Skeletal muscle satellite cell (primary cell): Measurements from ENCODE around the gene FAM20C.

Experiments
- H3K27me3 ChIP-seq: 2 replicates; pipeline ENCODE4 v1.7.0; 2013; ENCODE audit warnings: low read length; ENCODE audit not compliant: control insufficient read depth, insufficient read depth
- H3K36me3 ChIP-seq: 2 replicates; pipeline ENCODE4 v1.7.0; 2013; ENCODE audit warnings: mild to moderate bottlenecking, control low read depth, low read length; ENCODE audit not compliant: insufficient read depth
- H3K4me1 ChIP-seq: 2 replicates; pipeline ENCODE4 v1.7.0; 2013; ENCODE audit warnings: low read length; ENCODE audit not compliant: control insufficient read depth, insufficient read depth
- H3K4me2 ChIP-seq: 2 replicates; pipeline ENCODE4 v1.7.0; 2013; ENCODE audit warnings: mild to moderate bottlenecking, low read length
- H3K4me3 ChIP-seq: 2 replicates; pipeline ENCODE4 v1.7.0; 2013; ENCODE audit warnings: low read length
- H3K9ac ChIP-seq: 2 replicates; pipeline ENCODE4 v1.7.0; 2013; ENCODE audit warnings: mild to moderate bottlenecking, low read depth, low read length, moderate library complexity
- H3K9me3 ChIP-seq: replicated peaks from 2 replicates; pipeline ENCODE4 v1.7.0; 2013; ENCODE audit warnings: mild to moderate bottlenecking, control low read depth, low read length

Gene FAM20C

GRCh38 chr7:299169-299568, 106.8 kb downstream of the FAM20C start:
- no peaks in the 10 kb centered on the region for H3K9me3 ChIP-seq
- no peaks in the 10 kb centered on the region for H3K4me1 ChIP-seq
- no peak overlapping the region for H3K4me2 ChIP-seq
- no peak overlapping the region for H3K9ac ChIP-seq
- H3K36me3 ChIP-seq = no peaks in the 10 kb centered on the region
- H3K27me3 ChIP-seq = peaks cover 40% of the 10 kb centered on the region
- H3K4me3 ChIP-seq = no peak overlapping the region

GRCh38 chr7:299628-300027, 107.3 kb downstream of the FAM20C start:
- H3K4me2 ChIP-seq = no peak overlapping the region
- H3K4me1 ChIP-seq = no peaks in the 10 kb centered on the region
- H3K9me3 ChIP-seq = no peaks in the 10 kb centered on the region
- no peak overlapping the region for H3K4me3 ChIP-seq
- peaks cover 35% of the 10 kb centered on the region for H3K27me3 ChIP-seq
- no peak overlapping the region for H3K9ac ChIP-seq
- H3K36me3 ChIP-seq = no peaks in the 10 kb centered on the region

GRCh38 chr7:300048-300447, 107.7 kb downstream of the FAM20C start:
- no peak overlapping the region for H3K9ac ChIP-seq
- H3K9me3 ChIP-seq = no peaks in the 10 kb centered on the region
- H3K4me1 ChIP-seq = no peaks in the 10 kb centered on the region
- H3K36me3 ChIP-seq = no peaks in the 10 kb centered on the region
- no peak overlapping the region for H3K4me2 ChIP-seq
- no peak overlapping the region for H3K4me3 ChIP-seq
- H3K27me3 ChIP-seq = peaks cover 31% of the 10 kb centered on the region

GRCh38 chr7:300546-301290, 108.3 kb downstream of the FAM20C start:
- Histone ChIP-seq H3K9ac (no peak overlapping the region), H3K9me3 (no peaks in the 10 kb centered on the region), H3K4me1 (no peaks in the 10 kb centered on the region), H3K4me2 (no peak overlapping the region), H3K27me3 (peaks cover 27% of the 10 kb centered on the region), H3K36me3 (no peaks in the 10 kb centered on the region), H3K4me3 (no peak overlapping the region)

GRCh38 chr7:301291-302053, 109.1 kb downstream of the FAM20C start:
- Histone ChIP-seq H3K9me3 (no peaks in the 10 kb centered on the region), H3K4me3 (no peak overlapping the region), H3K4me1 (no peaks in the 10 kb centered on the region), H3K27me3 (peaks cover 25% of the 10 kb centered on the region), H3K9ac (no peak overlapping the region), H3K4me2 (no peak overlapping the region), H3K36me3 (no peaks in the 10 kb centered on the region)

- H3K9me3 ChIP-seq = no peaks in the 10 kb centered on the region
- H3K4me3 ChIP-seq = no peak overlapping the region
- no peaks in the 10 kb centered on the region for H3K4me1 ChIP-seq
- H3K9ac ChIP-seq = no peak overlapping the region
- H3K27me3 ChIP-seq = peaks cover 25% of the 10 kb centered on the region
- H3K36me3 ChIP-seq = no peaks in the 10 kb centered on the region
- no peak overlapping the region for H3K4me2 ChIP-seq
These were observed 110.0 kb downstream of the FAM20C start for GRCh38 chr7:302054-302992.

- no peak overlapping the region for H3K4me2 ChIP-seq
These were observed 111.1 kb downstream of the FAM20C start for GRCh38 chr7:303425-303824.

GRCh38 chr7:303884-304573, 111.7 kb downstream of the FAM20C start:
- no peaks in the 10 kb centered on the region for H3K4me1 ChIP-seq
- H3K9ac ChIP-seq = no peak overlapping the region
- no peak overlapping the region for H3K4me2 ChIP-seq
- H3K36me3 ChIP-seq = no peaks in the 10 kb centered on the region
- peaks cover 4% of the 10 kb centered on the region for H3K9me3 ChIP-seq
- peaks cover 12% of the 10 kb centered on the region for H3K27me3 ChIP-seq
- H3K4me3 ChIP-seq = no peak overlapping the region

More at GRCh38 chr7:303425-303824, 111.1 kb downstream of the FAM20C start:
- Histone ChIP-seq H3K27me3 (peaks cover 17% of the 10 kb centered on the region), H3K9ac (no peak overlapping the region), H3K4me3 (no peak overlapping the region), H3K9me3 (peaks cover 4% of the 10 kb centered on the region), H3K4me1 (no peaks in the 10 kb centered on the region), H3K36me3 (no peaks in the 10 kb centered on the region)

- peaks cover 4% of the 10 kb centered on the region for H3K9me3 ChIP-seq
- no peak overlapping the region for H3K9ac ChIP-seq
- H3K36me3 ChIP-seq = no peaks in the 10 kb centered on the region
- peaks cover 5% of the 10 kb centered on the region for H3K27me3 ChIP-seq
- H3K4me2 ChIP-seq = no peak overlapping the region
- no peaks in the 10 kb centered on the region for H3K4me1 ChIP-seq
- H3K4me3 ChIP-seq = no peak overlapping the region
These were observed 112.4 kb downstream of the FAM20C start for GRCh38 chr7:304574-305409.

- peaks cover 2% of the 10 kb centered on the region for H3K27me3 ChIP-seq
- no peak overlapping the region for H3K9ac ChIP-seq
- no peaks in the 10 kb centered on the region for H3K36me3 ChIP-seq
- no peak overlapping the region for H3K4me3 ChIP-seq
- no peak overlapping the region for H3K4me2 ChIP-seq
- peaks cover 4% of the 10 kb centered on the region for H3K9me3 ChIP-seq
- H3K4me1 ChIP-seq = no peaks in the 10 kb centered on the region
These were observed 113.2 kb downstream of the FAM20C start for GRCh38 chr7:305410-306151.
